Neural cell (in vitro differentiated cells): ENCODE measurements around the gene CAPN5. TPM values are rescaled to one million over a fixed set of nuclear protein-coding genes. Genes with fewer than 3 reads are reported as not detected.
"Not testable (repeated sequence)": the region's sequence is repeated elsewhere in the genome, so short reads cannot be mapped to it uniquely, and the experiment has no call there.

Experiments used
- H2AFZ ChIP-seq: fragments of 200-600, 300-800 bp; sonication (generic), shearing (Covaris generic); 2 replicates; pipeline ENCODE4 v1.6.0; 2014; ENCODE audit warnings: low read depth, mild to moderate bottlenecking, antibody characterized with exemption, low read length, moderate library complexity
- H3F3A ChIP-seq: fragments of 200-600 bp; shearing (Covaris generic); 2 replicates; pipeline ENCODE4 v1.6.1; 2016; ENCODE audit warnings: mild to moderate bottlenecking, moderate library complexity, mixed read lengths, antibody characterized with exemption, low read length; ENCODE audit not compliant: insufficient read depth, poor library complexity, severe bottlenecking
- H3K27ac ChIP-seq: fragments of 200-600, 300-800 bp; sonication (generic), shearing (Covaris generic); 2 replicates; pipeline ENCODE4 v1.5.1; 2014; ENCODE audit warnings: mild to moderate bottlenecking, low read length, moderate library complexity
- H3K27me3 ChIP-seq: fragments of 300-800, 200-600 bp; sonication (generic), shearing (Covaris generic); 2 replicates; pipeline ENCODE4 v1.6.0; 2014; ENCODE audit warnings: mild to moderate bottlenecking, low read depth, low read length, moderate library complexity; ENCODE audit not compliant: insufficient read depth
- H3K36me3 ChIP-seq: fragments of 300-800, 200-600 bp; sonication (generic), shearing (Covaris generic); 2 replicates; pipeline ENCODE4 v1.5.1; 2014; ENCODE audit warnings: mild to moderate bottlenecking, antibody characterized with exemption, low read length, moderate library complexity; ENCODE audit not compliant: insufficient read depth
- H3K4me2 ChIP-seq: fragments of 300-800, 200-600 bp; sonication (generic), shearing (Covaris generic); 2 replicates; pipeline ENCODE4 v1.6.0; 2014; ENCODE audit warnings: mild to moderate bottlenecking, low read length
- H3K4me3 ChIP-seq: fragments of 300-800, 200-600 bp; sonication (generic), shearing (Covaris generic); 2 replicates; pipeline ENCODE4 v1.5.1; 2014; ENCODE audit warnings: mild to moderate bottlenecking, low read length, moderate library complexity
- H3K79me2 ChIP-seq: fragments of 200-600 bp; shearing (Covaris generic); replicated peaks from 2 replicates; pipeline ENCODE4 v1.6.0; 2014; ENCODE audit warnings: mild to moderate bottlenecking, low read length, moderate library complexity; ENCODE audit not compliant: insufficient read depth
- H3K9ac ChIP-seq: fragments of 300-800, 200-600 bp; sonication (generic), shearing (Covaris generic); 2 replicates; pipeline ENCODE4 v1.6.1; 2016; ENCODE audit warnings: mild to moderate bottlenecking, low read length, mixed read lengths
- H3K9me2 ChIP-seq: fragments of 200-600 bp; shearing (Covaris generic); 2 replicates; pipeline ENCODE4 v1.6.1; 2016; ENCODE audit warnings: mild to moderate bottlenecking, low read length, mixed read lengths; ENCODE audit not compliant: insufficient read depth
- H3K9me3 ChIP-seq: fragments of 200-600, 300-800 bp; sonication (generic), shearing (Covaris generic); 2 replicates; pipeline ENCODE4 v1.6.1; 2016; ENCODE audit warnings: mild to moderate bottlenecking, mixed run types, low read length, moderate library complexity, mixed read lengths
- H4K20me1 ChIP-seq: fragments of 200-600 bp; shearing (Covaris generic); 2 replicates; pipeline ENCODE4 v1.6.1; 2016; ENCODE audit warnings: mild to moderate bottlenecking, mixed run types; ENCODE audit not compliant: insufficient read depth
- EP300 ChIP-seq: fragments of 450-650 bp; conservative IDR thresholded peaks from 2 replicates; pipeline ENCODE4 v1.6.1; 2014; ENCODE audit warnings: antibody characterized with exemption, mild to moderate bottlenecking, moderate library complexity; ENCODE audit not compliant: poor library complexity, severe bottlenecking
- EZH2 ChIP-seq: fragments of 200-600, 300-800 bp; shearing (Covaris generic), sonication (generic); IDR thresholded peaks from 2 replicates; pipeline ENCODE4 v1.6.1; 2014; ENCODE audit warnings: antibody characterized with exemption, low read length, borderline replicate concordance, mild to moderate bottlenecking; ENCODE audit not compliant: insufficient read depth, poor library complexity, severe bottlenecking
- MXI1 ChIP-seq: fragments of 450-650 bp; conservative IDR thresholded peaks from 2 replicates; pipeline ENCODE4 v1.6.1; 2014; ENCODE audit warnings: antibody characterized with exemption, mild to moderate bottlenecking; ENCODE audit not compliant: poor library complexity, severe bottlenecking
- POLR2AphosphoS5 ChIP-seq: IDR thresholded peaks from 2 replicates; pipeline ENCODE4 v1.6.1; 2012
- RAD21 ChIP-seq: fragments of 450-650 bp; conservative IDR thresholded peaks from 2 replicates; pipeline ENCODE4 v1.6.1; 2014; ENCODE audit warnings: antibody characterized with exemption, mild to moderate bottlenecking, moderate library complexity
- REST ChIP-seq: IDR thresholded peaks from 2 replicates; pipeline ENCODE4 v1.6.1; 2012; ENCODE audit warnings: borderline replicate concordance
- SMC3 ChIP-seq: fragments of 450-650 bp; conservative IDR thresholded peaks from 2 replicates; pipeline ENCODE4 v1.6.1; 2014; ENCODE audit warnings: antibody characterized with exemption, mild to moderate bottlenecking, moderate library complexity; ENCODE audit not compliant: poor library complexity
- TAF1 ChIP-seq: IDR thresholded peaks from 2 replicates; pipeline ENCODE4 v1.6.1; 2012; ENCODE audit warnings: low read depth
- polyA minus RNA-seq: library from RNA; depleted of rRNA, polyadenylated mRNA; stranded (reverse); fragments of >200 nt; gene quantifications from 2 replicates; pipeline ENCODE4 v1.2.3, GENCODE V29; 2014
- polyA plus RNA-seq: library from polyadenylated mRNA; depleted of rRNA; stranded (reverse); fragments of >200 nt; gene quantifications from 2 replicates; pipeline ENCODE4 v1.2.3, GENCODE V29; 2014
- TF ChIP-seq, protein P1 (sequence below): fragments of 450-650 bp; IDR thresholded peaks from 2 replicates; pipeline ENCODE4 v1.5.1; 2014; ENCODE audit warnings: antibody characterized with exemption, mild to moderate bottlenecking, moderate library complexity; ENCODE audit not compliant: poor library complexity, severe bottlenecking

CAPN5 gene
- polyA plus RNA-seq (20.5 and 30.1 TPM in 2 replicates), polyA minus RNA-seq (25.3 and 27.2 TPM in 2 replicates)

DNA sequence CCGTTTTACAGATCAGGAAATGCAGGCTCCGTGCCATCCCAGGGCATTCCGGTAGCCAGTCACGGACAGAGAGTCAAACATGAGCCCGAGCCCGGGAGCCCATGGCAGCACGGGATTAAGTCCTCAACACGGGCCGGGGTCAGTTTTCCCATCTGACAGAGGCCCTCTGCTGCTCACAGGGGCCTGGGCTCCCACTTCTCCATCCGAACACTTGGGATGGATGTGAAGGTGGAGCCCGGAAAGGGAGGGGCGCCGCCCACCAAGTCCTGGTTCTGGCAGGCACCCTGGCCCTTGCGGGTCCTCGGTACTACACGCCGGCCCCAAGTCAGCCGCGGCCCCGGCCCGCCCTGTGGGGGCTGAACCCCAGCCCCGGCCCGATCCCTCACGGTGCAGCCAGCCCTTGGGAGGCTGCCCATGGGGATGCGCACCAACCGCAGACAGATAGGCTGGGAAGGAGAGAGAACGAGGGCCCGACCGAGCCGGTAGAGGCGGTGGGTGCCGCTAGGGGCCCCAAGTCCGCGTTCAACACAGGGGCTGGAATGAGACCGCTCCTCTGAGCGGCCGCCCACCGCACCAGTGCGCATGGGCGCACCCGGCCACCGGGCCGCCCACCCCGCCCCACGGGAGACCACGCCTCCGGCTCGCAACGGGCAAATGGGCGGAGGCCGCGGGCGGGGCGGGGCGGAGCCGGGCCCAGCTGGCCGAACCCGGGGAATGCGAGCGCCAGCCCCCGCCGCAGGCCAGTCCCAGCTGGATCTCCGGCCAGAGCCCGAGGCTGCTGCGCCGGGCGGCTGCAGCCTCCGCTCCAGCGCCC, at the start of gene CAPN5:
TSS of gene CAPN5 (plus strand) at position 743 of the 814 bp plus-strand sequence. CDS start 17,916 bp downstream, outside the sequence.
- Histone ChIP-seq H3K4me3 (peak within 1 kb of the TSS; percentile 87), H3K9me3 (no peaks in the 10 kb centered on the region), H3K79me2 (no peaks in the 10 kb centered on the region), H3K9ac (peak within 1 kb of the TSS; percentile 78), H3K4me2 (peak within 1 kb of the TSS; percentile 73), H3K27ac (peak within 1 kb of the TSS; percentile 60), H3K27me3 (no peaks in the 10 kb centered on the region), H3K36me3 (no peaks in the 10 kb centered on the region), H3K9me2 (no peaks in the 10 kb centered on the region), H4K20me1 (no peaks in the 10 kb centered on the region), H3F3A (no peaks in the 10 kb centered on the region), H2AFZ (peak within 1 kb of the TSS; percentile 93)
- TF ChIP-seq POLR2AphosphoS5 = peak; percentile 58
- peak; percentile 48 for TF ChIP-seq SMC3
- no peak for TF ChIP-seq EP300
- no peak for TF ChIP-seq TAF1
- peak; percentile 45 for TF ChIP-seq RAD21
- TF ChIP-seq EZH2 = no peak
- peak; percentile 48 for TF ChIP-seq REST
- no peak for TF ChIP-seq MXI1
- TF ChIP-seq, protein P1, sequence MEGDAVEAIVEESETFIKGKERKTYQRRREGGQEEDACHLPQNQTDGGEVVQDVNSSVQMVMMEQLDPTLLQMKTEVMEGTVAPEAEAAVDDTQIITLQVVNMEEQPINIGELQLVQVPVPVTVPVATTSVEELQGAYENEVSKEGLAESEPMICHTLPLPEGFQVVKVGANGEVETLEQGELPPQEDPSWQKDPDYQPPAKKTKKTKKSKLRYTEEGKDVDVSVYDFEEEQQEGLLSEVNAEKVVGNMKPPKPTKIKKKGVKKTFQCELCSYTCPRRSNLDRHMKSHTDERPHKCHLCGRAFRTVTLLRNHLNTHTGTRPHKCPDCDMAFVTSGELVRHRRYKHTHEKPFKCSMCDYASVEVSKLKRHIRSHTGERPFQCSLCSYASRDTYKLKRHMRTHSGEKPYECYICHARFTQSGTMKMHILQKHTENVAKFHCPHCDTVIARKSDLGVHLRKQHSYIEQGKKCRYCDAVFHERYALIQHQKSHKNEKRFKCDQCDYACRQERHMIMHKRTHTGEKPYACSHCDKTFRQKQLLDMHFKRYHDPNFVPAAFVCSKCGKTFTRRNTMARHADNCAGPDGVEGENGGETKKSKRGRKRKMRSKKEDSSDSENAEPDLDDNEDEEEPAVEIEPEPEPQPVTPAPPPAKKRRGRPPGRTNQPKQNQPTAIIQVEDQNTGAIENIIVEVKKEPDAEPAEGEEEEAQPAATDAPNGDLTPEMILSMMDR = peak; percentile 66

DNA sequence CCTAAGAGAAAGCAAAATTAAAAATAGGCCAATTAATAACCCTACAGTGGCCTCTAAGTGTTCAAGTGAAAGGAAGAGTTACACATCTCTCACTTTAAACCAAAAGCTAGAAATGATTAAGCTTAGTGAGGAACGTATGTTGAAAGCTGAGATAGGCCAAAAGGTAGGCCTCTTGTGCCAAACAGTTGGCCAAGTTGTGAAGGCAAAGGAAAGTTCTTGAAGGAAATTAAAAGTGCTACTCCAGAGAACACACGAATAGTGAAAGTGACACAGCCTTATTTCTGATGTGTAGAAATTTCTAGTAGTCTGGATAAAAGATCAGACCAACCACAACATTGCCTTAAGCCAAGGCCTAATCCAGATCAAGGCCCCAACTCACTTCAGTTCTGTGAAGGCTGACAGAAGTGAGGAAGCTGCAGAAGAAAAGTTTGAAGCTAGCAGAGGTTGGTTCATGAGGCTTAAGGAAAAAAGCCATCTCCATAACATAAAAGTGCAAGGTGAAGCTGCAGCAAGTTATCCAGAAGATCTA, 48.3 kb upstream of the CAPN5 start:
- not testable (repeated sequence) for H3K9me2 ChIP-seq, H4K20me1 ChIP-seq, H3K4me2 ChIP-seq, H3K27me3 ChIP-seq, H3K79me2 ChIP-seq, H2AFZ ChIP-seq, H3F3A ChIP-seq, H3K9me3 ChIP-seq, H3K4me3 ChIP-seq, H3K27ac ChIP-seq, H3K36me3 ChIP-seq, H3K9ac ChIP-seq
